Ammon's horn (tissue), 1 donor: ENCODE measurements around the gene SAMD4A.
A peak's percentile ranks its signal among the peaks of the same experiment; 100 is the strongest.

Experiments used
- DNase-seq: peaks from one replicate; pipeline ENCODE4 v3.0.0-alpha.2; 2016; ENCODE audit warnings: low spot score

Gene SAMD4A

DNA sequence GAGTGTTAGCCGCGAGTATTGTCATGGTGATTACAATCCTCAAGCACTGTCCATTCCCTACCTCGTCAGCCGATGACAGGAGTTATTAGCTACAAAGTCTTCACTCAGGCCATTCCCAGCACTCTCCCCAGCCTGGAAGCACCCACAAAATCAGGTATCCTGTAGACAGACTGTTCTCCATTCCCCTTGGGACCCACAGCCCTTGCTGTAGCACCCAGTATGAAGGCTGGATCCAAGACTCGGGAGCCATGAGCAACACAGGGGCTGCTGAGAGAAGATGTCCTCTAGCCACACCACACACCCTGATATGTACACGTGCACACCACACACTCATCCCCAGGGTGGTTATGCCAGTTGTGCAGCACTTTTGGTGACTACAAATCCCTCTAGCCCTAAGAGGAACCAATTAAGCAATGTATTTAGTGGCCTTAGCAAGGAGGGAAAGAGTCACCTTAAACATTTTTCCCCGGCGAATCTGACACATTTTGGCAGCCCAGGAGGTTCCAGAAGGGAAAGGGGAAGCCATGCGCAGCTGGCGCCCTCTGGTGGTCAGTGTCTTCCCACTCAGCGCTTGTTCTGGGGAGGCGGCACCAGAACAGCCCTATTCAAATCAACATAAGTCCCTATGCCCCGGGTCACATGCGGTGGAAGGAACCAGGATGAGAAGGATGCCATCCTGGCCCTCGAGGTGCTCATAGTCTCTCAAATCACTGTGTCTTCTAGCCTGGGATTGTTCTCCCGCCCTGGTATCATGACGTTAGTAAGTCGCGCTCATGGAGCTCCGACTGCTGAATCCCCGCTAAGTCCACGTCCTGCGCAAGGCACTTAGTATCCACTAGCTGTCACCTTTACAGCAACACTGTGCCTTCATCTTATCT, 238.8 kb downstream of the SAMD4A start:
- peak; percentile 87 for DNase-seq

DNA sequence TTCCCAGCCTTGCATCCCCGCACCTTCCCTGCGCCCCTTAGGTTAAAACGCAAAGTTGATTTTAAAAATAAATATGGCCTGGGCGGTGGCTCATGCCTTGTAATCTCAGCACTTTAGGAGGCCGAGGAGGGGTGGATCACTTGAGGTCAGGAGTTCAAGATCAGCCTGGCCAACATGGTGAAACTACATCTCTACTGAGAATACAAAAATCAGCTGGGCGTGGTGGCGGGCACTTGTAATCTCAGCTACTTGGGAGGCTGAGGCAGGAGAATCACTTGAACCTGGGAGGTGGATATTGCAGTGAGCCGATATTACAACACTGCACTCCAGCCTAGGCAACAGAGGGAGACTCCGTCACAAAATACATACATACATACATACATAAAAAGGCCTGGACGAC, 239.7 kb downstream of the SAMD4A start:
- DNase-seq = no peak

DNA sequence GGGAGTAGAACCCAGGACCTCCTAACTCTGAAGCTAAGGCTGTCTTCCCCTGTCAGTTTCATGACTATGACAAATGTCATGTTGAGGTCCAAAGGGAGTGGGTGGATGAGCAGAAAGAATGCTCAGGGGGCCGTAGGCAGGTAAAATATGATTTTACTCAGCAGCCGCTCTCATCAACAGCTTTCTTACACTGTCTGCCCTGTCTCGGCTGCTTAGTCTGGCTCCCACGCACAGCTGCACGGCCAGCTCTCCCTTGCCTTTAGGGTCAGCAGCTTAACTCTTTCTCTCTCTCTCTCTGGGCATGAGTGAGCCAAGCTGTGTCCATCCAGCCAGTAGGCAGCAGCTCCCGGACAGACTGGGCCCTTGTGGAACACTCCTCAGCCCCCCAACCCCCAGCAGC, 240.5 kb downstream of the SAMD4A start:
- DNase-seq = no peak

- no peak for DNase-seq
These were observed 241.0 kb downstream of the SAMD4A start for GRCh38 chr14:54807881-54808280.

DNA sequence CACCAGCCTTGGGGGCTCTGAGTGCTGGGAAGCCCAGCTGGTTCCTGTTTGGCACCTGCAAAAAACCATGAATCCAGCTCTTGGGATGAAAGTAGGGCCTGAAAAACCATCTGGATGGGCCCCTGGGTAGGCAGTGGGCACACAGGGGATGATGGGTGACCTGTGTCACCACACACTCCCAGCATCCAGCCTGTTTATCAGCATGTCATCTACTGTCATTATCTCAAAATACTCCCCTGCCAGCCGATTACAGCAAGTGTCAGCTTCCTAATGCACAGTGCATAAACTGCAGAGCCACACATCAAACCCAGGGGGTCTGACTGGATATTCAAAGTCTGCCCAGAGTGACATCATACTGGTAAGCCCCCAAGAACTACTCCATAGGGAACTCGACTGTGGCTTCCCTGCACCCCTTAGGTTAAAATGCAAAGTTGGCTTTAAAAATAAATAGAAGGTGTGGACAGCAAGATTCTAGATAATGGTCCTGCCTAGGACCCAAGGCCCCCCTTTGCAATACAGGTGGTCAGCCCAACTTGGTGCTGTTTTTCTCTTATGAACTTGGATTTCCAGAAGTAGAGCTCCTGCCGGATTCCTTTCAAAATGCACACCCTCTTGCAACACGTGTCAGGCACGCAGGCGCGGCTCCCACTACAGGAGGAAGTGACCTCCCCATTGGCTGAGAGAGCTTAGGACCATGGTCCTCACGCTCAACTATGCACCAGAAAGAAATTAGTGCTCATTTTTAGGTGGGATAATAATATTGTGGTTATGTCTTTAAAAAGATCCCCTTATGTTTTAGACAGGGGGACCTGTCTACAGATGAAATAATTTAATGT, 241.6 kb downstream of the SAMD4A start:
- no peak for DNase-seq

- no peak for DNase-seq
These were observed 242.8 kb downstream of the SAMD4A start for GRCh38 chr14:54809767-54810166.

DNA sequence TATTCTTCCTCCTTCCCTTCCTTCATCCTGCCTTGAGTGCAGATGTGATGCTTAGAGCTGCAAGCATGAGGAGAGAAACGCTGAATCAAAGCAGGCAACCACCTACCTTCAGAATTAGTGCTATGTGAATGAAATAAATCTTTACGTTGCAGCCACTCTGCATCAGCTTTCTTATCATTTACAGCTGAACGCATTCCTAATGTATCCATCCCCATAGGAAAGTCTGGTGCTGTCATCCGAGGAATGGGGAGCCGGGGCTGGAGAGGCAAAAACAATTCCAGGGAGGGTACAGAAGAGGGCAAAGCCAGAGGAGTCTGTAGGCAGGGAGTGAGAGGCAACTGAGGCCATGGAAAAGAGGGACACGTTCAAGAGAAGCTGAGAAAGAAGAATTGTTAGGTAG, 245.7 kb downstream of the SAMD4A start:
- no peak for DNase-seq

DNA sequence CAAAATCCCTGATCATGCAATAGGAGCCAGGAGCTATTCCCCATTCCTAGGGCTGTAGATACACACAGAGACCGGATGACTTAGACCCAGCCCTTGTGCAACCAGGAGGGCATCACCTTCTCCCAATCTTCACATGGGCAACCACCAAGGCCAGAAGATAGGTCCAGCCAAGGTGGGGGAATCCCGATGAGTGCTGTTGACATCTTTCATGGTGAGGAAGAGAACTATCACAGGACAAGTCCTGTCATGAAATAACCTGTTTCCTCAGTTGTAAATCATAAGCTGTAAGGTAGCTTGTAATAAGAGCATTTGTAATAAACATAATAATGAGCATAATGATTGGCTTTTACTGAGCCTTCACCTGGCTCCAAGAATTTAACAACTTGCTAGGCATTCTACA, 246.2 kb downstream of the SAMD4A start:
- no peak for DNase-seq

- no peak for DNase-seq
These were observed 247.1 kb downstream of the SAMD4A start for GRCh38 chr14:54814076-54814475.

DNA sequence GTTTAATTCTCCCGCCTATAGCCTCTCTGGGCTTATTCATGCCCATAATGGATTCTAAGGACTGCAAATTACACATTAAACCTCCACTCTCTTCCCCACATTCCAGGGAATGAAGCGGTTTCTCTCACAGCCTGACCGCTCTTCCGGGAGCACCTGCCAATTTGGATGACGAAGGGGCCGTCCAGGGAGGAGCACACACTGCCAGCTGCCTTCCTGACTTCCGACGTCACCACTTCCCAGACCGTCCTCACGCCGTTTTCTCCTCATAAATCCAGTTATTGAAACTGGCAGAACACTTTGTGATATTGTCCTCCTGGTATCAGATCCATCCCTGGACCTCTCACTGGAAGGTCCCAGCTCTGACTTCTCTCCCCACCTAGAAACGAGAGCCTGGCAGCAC, 248.1 kb downstream of the SAMD4A start:
- DNase-seq = no peak

- no peak for DNase-seq
These were observed 248.6 kb downstream of the SAMD4A start for GRCh38 chr14:54815515-54815914.

GRCh38 chr14:54816450-54816849, 249.5 kb downstream of the SAMD4A start:
- no peak for DNase-seq

GRCh38 chr14:54817506-54817905, 250.6 kb downstream of the SAMD4A start:
- DNase-seq = no peak

DNA sequence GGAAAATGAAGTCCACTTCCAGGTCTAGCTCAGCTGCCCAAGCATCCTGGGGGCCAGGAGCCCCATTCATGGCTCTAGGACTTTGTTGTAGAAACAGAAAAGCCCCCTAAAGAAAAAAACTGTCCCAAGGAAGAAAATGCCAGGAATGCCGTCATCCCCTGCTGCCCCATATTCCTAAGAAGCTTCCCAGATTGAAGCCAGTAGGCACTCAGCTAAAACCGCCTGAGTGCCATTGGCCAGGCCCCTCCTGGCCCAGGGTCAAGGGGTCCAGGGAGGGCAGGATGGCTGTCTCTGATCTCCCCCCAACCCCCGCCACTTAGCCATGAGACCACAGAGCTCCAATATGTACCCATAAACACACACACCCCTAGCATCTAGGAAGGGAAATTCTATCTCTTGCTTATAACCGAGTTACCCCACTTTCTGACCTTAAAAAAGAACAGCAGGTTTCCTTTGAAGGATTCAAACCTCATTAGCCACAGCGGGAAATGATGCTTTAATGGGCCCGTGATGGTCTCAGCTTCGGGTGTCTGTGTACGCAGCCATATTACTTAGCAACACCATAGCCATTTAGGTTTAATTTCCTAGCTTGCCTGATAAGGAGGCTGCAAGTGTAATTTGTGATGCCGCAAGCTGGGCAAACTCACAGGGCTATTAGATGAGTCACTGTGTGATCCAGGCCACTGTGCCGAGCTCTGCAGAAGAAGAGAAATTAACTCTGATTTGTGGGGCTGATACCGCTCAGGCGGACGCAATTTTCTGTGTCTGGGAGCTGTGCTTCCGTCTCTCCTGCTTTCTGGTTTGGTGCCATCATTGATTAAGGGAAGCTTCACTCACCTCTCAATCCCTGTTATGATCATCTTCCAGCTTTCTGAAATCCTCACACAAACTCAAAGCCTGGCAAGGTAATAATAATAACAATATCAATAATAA, 251.5 kb downstream of the SAMD4A start:
- peak; percentile 14 for DNase-seq

- DNase-seq = no peak
These were observed 255.8 kb downstream of the SAMD4A start for GRCh38 chr14:54822685-54823084.

- no peak for DNase-seq
These were observed 257.0 kb downstream of the SAMD4A start for GRCh38 chr14:54823757-54824549.

DNA sequence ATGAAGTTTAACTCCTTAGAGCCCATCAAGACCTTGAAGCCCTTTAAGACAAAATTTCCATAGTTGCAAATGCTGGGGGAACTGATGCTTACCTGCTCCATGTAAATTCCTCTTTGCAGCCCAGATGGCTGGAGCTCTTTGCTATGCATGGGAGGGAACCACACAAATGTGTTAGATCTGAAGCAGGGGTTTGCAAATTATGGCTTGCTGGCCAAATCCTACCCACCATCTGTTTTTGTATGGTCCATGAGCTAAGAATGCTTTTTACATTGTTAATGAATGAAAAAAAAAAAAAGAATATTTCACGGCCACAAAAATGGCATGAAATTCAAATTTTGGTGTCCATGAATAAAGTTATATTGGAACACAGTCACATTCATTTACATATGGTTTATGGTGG, 261.1 kb downstream of the SAMD4A start:
- no peak for DNase-seq

GRCh38 chr14:54829486-54830224, 262.7 kb downstream of the SAMD4A start:
- no peak for DNase-seq

GRCh38 chr14:54830650-54831049, 263.7 kb downstream of the SAMD4A start:
- no peak for DNase-seq

DNA sequence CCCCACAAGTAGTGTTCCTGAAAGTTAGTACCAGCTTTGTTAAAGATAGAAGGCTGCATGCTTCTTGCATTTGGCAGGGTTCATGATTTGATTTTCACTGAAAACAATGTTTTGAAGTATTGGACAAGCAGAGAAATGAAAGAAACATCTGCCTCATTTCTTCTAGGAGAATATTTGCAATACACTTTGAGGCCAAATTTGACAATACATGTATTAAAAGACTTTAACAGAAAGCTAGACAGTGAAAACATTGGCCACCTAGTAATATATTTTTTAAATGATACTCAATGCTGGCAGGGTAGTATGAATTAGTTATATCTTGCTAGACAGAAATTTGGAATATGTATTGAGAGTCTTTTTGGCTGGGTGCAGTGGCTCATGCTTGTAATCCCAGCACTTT, 267.2 kb downstream of the SAMD4A start:
- DNase-seq = no peak

DNA sequence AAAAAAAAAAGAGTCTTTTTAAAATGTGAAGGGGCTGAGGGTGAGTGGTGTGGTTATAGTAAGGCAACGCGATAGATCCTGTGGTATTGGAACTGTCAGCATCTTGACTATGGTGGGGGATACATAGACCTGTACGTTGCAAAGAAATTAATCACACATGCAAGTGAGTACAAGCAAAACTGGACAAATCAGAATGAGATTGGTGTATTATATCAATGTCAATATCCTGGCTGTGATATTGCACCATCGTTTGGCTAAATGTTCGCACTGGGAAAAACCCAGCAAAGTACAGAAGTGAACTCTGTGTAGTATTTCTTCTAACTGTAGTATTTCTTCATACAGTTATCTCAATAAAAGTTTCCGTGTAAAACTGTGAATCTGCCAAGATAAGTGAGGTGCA, 267.8 kb downstream of the SAMD4A start:
- DNase-seq = no peak
